ENCODE measurements around the gene ENTPD3. TPM values are rescaled to one million over a fixed set of nuclear protein-coding genes. Genes with fewer than 3 reads are reported as not detected.
A peak's percentile ranks its signal among the peaks of the same experiment; 100 is the strongest.

ENTPD3 gene
- total and polyA plus RNA-seq, 2 of the 13 experiments (the other 11 are each of a cell fraction or from before 2014, with no cell fraction given): 0.07 TPM; not detected in 1

- no peak for TF ChIP-seq ZNF292 (CRISPR knock-in tag; IDR thresholded peaks at IDR 0.05; ENCODE audit: borderline replicate concordance, low read depth)
- no peak for TF ChIP-seq KLF9 (CRISPR knock-in tag; IDR thresholded peaks at IDR 0.05; ENCODE audit: low read depth)
- no peak for TF ChIP-seq ZSCAN22 (CRISPR knock-in tag; IDR thresholded peaks at IDR 0.05)
- no peak for TF ChIP-seq REXO4 (CRISPR knock-in tag; IDR thresholded peaks at IDR 0.05; ENCODE audit: borderline replicate concordance)
- no peak for TF ChIP-seq ZNF510 (CRISPR knock-in tag; IDR thresholded peaks at IDR 0.05; ENCODE audit: low read depth)
- no peak for TF ChIP-seq ZNF530 (CRISPR knock-in tag; IDR thresholded peaks at IDR 0.05; ENCODE audit: low read depth)
- TF ChIP-seq KDM3A (CRISPR knock-in tag; IDR thresholded peaks at IDR 0.05; ENCODE audit: low read depth): no peak
- no peak for TF ChIP-seq GRHL1 (CRISPR knock-in tag; conservative IDR thresholded peaks at IDR 0.05)
- no peak for TF ChIP-seq HNF4G (IDR thresholded peaks at IDR 0.05; ENCODE audit: borderline replicate concordance, low read depth, low read length)
- no peak for TF ChIP-seq HNF4G (CRISPR knock-in tag; IDR thresholded peaks at IDR 0.05; ENCODE audit: borderline replicate concordance, low read depth)
- no peak for TF ChIP-seq SP4 (CRISPR knock-in tag; IDR thresholded peaks at IDR 0.05)
- TF ChIP-seq ZNF33A (CRISPR knock-in tag; IDR thresholded peaks at IDR 0.05; ENCODE audit: borderline replicate concordance): no peak
- 0 out of 2 replicates have a peak, but pooled peaks have one; percentile 52 for TF ChIP-seq ZNF670 (CRISPR knock-in tag; IDR thresholded peaks at IDR 0.05; ENCODE audit: borderline replicate concordance)
- TF ChIP-seq BORCS8-MEF2B (CRISPR knock-in tag; IDR thresholded peaks at IDR 0.05): no peak
- TF ChIP-seq HDAC2 (CRISPR knock-in tag; IDR thresholded peaks at IDR 0.05): no peak
- TF ChIP-seq, protein P1, sequence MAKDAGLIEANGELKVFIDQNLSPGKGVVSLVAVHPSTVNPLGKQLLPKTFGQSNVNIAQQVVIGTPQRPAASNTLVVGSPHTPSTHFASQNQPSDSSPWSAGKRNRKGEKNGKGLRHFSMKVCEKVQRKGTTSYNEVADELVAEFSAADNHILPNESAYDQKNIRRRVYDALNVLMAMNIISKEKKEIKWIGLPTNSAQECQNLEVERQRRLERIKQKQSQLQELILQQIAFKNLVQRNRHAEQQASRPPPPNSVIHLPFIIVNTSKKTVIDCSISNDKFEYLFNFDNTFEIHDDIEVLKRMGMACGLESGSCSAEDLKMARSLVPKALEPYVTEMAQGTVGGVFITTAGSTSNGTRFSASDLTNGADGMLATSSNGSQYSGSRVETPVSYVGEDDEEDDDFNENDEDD (CRISPR knock-in tag; IDR thresholded peaks at IDR 0.05; ENCODE audit: borderline replicate concordance): peak; percentile 31; the same call in 1 of the 2 replicates
- TF ChIP-seq, protein P2, sequence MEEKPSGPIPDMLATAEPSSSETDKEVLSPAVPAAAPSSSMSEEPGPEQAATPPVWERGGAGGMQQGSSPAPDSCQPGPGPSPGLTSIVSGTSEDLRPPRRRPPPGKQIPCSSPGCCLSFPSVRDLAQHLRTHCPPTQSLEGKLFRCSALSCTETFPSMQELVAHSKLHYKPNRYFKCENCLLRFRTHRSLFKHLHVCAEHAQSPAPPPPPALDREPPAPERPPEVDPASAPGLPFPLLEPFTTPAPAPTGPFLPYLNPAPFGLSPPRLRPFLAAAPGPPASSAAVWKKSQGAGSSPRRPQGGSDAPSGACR (CRISPR knock-in tag; IDR thresholded peaks at IDR 0.05): no peak
- TF ChIP-seq, protein P3, sequence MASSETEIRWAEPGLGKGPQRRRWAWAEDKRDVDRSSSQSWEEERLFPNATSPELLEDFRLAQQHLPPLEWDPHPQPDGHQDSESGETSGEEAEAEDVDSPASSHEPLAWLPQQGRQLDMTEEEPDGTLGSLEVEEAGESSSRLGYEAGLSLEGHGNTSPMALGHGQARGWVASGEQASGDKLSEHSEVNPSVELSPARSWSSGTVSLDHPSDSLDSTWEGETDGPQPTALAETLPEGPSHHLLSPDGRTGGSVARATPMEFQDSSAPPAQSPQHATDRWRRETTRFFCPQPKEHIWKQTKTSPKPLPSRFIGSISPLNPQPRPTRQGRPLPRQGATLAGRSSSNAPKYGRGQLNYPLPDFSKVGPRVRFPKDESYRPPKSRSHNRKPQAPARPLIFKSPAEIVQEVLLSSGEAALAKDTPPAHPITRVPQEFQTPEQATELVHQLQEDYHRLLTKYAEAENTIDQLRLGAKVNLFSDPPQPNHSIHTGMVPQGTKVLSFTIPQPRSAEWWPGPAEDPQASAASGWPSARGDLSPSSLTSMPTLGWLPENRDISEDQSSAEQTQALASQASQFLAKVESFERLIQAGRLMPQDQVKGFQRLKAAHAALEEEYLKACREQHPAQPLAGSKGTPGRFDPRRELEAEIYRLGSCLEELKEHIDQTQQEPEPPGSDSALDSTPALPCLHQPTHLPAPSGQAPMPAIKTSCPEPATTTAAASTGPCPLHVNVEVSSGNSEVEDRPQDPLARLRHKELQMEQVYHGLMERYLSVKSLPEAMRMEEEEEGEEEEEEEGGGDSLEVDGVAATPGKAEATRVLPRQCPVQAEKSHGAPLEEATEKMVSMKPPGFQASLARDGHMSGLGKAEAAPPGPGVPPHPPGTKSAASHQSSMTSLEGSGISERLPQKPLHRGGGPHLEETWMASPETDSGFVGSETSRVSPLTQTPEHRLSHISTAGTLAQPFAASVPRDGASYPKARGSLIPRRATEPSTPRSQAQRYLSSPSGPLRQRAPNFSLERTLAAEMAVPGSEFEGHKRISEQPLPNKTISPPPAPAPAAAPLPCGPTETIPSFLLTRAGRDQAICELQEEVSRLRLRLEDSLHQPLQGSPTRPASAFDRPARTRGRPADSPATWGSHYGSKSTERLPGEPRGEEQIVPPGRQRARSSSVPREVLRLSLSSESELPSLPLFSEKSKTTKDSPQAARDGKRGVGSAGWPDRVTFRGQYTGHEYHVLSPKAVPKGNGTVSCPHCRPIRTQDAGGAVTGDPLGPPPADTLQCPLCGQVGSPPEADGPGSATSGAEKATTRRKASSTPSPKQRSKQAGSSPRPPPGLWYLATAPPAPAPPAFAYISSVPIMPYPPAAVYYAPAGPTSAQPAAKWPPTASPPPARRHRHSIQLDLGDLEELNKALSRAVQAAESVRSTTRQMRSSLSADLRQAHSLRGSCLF (CRISPR knock-in tag; IDR thresholded peaks at IDR 0.05; ENCODE audit: borderline replicate concordance): no peak
- no peak for TF ChIP-seq ZNF354B (CRISPR knock-in tag; IDR thresholded peaks at IDR 0.05)
- TF ChIP-seq SSRP1 (CRISPR knock-in tag; IDR thresholded peaks at IDR 0.05): no peak
- no peak for TF ChIP-seq HOXA9 (CRISPR knock-in tag; IDR thresholded peaks at IDR 0.05; ENCODE audit: borderline replicate concordance)
Observed at GRCh38 chr3:40476478-40477470, 89.8 kb downstream of the ENTPD3 start, which contains the start of gene ZNF619 (continued).
